ENCODE measurements around the gene MACROD2. TPM values are rescaled to one million over a fixed set of nuclear protein-coding genes. Genes with fewer than 3 reads are reported as not detected.

The MACROD2 gene
- total RNA-seq, 3 donors from 2014 or later, result 3.2 to 7.6 (median 6.4) TPM

GRCh38 chr20:14313341-14314020 lies 318.2 kb downstream of the MACROD2 start:
- intact Hi-C loops (cut with DNase I, micrococcal nuclease), result no loop called here
- DNase-seq, result no peak
- no peaks in the 10 kb centered on the region for H3K9me3 ChIP-seq
- H3K4me3 ChIP-seq, result no peak overlapping the region
- ATAC-seq, result no peak
- H3K36me3 ChIP-seq (ENCODE audit: low read depth), result no peaks in the 10 kb centered on the region
- TF ChIP-seq CTCF (IDR thresholded peaks at IDR 0.05), result no peak
- H3K4me1 ChIP-seq (ENCODE audit: low read depth), result peaks cover under 1% of the 10 kb centered on the region

GRCh38 chr20:14319704-14320103 lies 324.4 kb downstream of the MACROD2 start:
- Histone ChIP-seq H3K4me1 (ENCODE audit: low read depth) (no peaks in the 10 kb centered on the region), H3K9me3 (no peaks in the 10 kb centered on the region), H3K4me3 (no peak overlapping the region), H3K36me3 (ENCODE audit: low read depth) (no peaks in the 10 kb centered on the region)
- ATAC-seq (no peak), DNase-seq (no peak)
- TF ChIP-seq CTCF (IDR thresholded peaks at IDR 0.05), result no peak
- intact Hi-C loops (cut with DNase I, micrococcal nuclease), result no loop called here

- Histone ChIP-seq H3K4me3 (no peak overlapping the region), H3K36me3 (ENCODE audit: low read depth) (no peaks in the 10 kb centered on the region), H3K4me1 (ENCODE audit: low read depth) (no peaks in the 10 kb centered on the region), H3K9me3 (no peaks in the 10 kb centered on the region)
- DNase-seq (no peak), ATAC-seq (no peak)
- intact Hi-C loops (cut with DNase I, micrococcal nuclease), result no loop called here
- no peak for TF ChIP-seq CTCF (IDR thresholded peaks at IDR 0.05)
Observed at GRCh38 chr20:14331646-14332045, 336.3 kb downstream of the MACROD2 start.

- no peak overlapping the region for H3K4me3 ChIP-seq
- no peaks in the 10 kb centered on the region for H3K4me1 ChIP-seq (ENCODE audit: low read depth)
- intact Hi-C loops (cut with DNase I, micrococcal nuclease), result no loop called here
- DNase-seq (no peak), ATAC-seq (no peak)
- no peak for TF ChIP-seq CTCF (IDR thresholded peaks at IDR 0.05)
- no peaks in the 10 kb centered on the region for H3K36me3 ChIP-seq (ENCODE audit: low read depth)
- H3K9me3 ChIP-seq, result no peaks in the 10 kb centered on the region
Observed at GRCh38 chr20:14332866-14333265, 337.6 kb downstream of the MACROD2 start.

- Histone ChIP-seq H3K9me3 (no peaks in the 10 kb centered on the region), H3K36me3 (ENCODE audit: low read depth) (no peaks in the 10 kb centered on the region), H3K4me1 (ENCODE audit: low read depth) (no peaks in the 10 kb centered on the region), H3K4me3 (no peak overlapping the region)
- no peak for ATAC-seq
- intact Hi-C loops (cut with DNase I, micrococcal nuclease), result no loop called here
- TF ChIP-seq CTCF (IDR thresholded peaks at IDR 0.05), result no peak
- no peak for DNase-seq
Observed at GRCh38 chr20:14333721-14334120, 338.4 kb downstream of the MACROD2 start.
